SU-DHL-6 (cell line): Measurements from ENCODE around the gene MED15.

Source experiments
- H2AFZ ChIP-seq: fragments of 200-600 bp; sonication (generic); 2 replicates; pipeline ENCODE4 v1.6.1; 2014; ENCODE audit warnings: low read depth, mild to moderate bottlenecking, moderate library complexity, mixed read lengths, antibody characterized with exemption, low read length; ENCODE audit not compliant: severe bottlenecking
- H3F3A ChIP-seq: fragments of 200-600 bp; shearing (Covaris generic); 2 replicates; pipeline ENCODE4 v1.6.0; 2016; ENCODE audit warnings: antibody characterized with exemption, mild to moderate bottlenecking; ENCODE audit not compliant: insufficient read depth
- H3K27ac ChIP-seq: fragments of 200-600 bp; sonication (generic); 2 replicates; pipeline ENCODE4 v1.5.1; 2016; ENCODE audit warnings: low read depth, mild to moderate bottlenecking, low read length, moderate library complexity, mixed read lengths
- H3K27me3 ChIP-seq: fragments of 200-600 bp; sonication (generic), shearing (Covaris generic); 2 replicates; pipeline ENCODE4 v1.6.0; 2014; ENCODE audit warnings: mild to moderate bottlenecking, low read length
- H3K36me3 ChIP-seq: fragments of 200-600 bp; sonication (generic); 2 replicates; pipeline ENCODE4 v1.6.1; 2014; ENCODE audit warnings: mild to moderate bottlenecking, low read length, mixed read lengths
- H3K4me2 ChIP-seq: fragments of 300-600, 200-600 bp; shearing (Covaris generic), sonication (generic); 2 replicates; pipeline ENCODE4 v1.6.0; 2014; ENCODE audit warnings: low read length, low read depth, mild to moderate bottlenecking; ENCODE audit not compliant: poor library complexity, severe bottlenecking
- H3K4me3 ChIP-seq: fragments of 200-600 bp; sonication (generic); 2 replicates; pipeline ENCODE4 v1.5.1; 2014; ENCODE audit warnings: antibody characterized with exemption, low read length, mild to moderate bottlenecking, mixed read lengths; ENCODE audit not compliant: insufficient read depth, poor library complexity, severe bottlenecking
- H3K79me2 ChIP-seq: fragments of 200-600 bp; sonication (generic); 2 replicates; pipeline ENCODE4 v1.6.1; 2014; ENCODE audit warnings: mild to moderate bottlenecking, low read length, moderate library complexity; ENCODE audit not compliant: insufficient read depth
- H3K9ac ChIP-seq: fragments of 200-600 bp; sonication (generic); 2 replicates; pipeline ENCODE4 v1.7.0; 2014; ENCODE audit warnings: mild to moderate bottlenecking, low read length
- H3K9me2 ChIP-seq: fragments of 200-600 bp; sonication (generic); replicated peaks from 2 replicates; pipeline ENCODE4 v1.6.1; 2014; ENCODE audit warnings: low read length; ENCODE audit not compliant: insufficient read depth
- H3K9me3 ChIP-seq: fragments of 200-600 bp; sonication (generic); 2 replicates; pipeline ENCODE4 v1.6.1; 2014; ENCODE audit warnings: low read length, mixed read lengths; ENCODE audit not compliant: insufficient read depth
- H4K20me1 ChIP-seq: fragments of 200-600 bp; sonication (generic); 2 replicates; pipeline ENCODE4 v1.6.1; 2014; ENCODE audit warnings: low read depth, mild to moderate bottlenecking, antibody characterized with exemption, low read length, moderate library complexity, mixed read lengths
- EZH2phosphoT487 ChIP-seq: fragments of 200-600 bp; sonication (generic), shearing (Covaris generic); conservative IDR thresholded peaks from 2 replicates; pipeline ENCODE4 v1.6.1; 2018; ENCODE audit warnings: mild to moderate bottlenecking, antibody characterized with exemption, low read length, moderate library complexity, mixed read lengths
- TF ChIP-seq, protein P1 (sequence below): fragments of 200-600 bp; sonication (generic); IDR thresholded peaks from one replicate; pipeline ENCODE4 v1.5.1; 2017; ENCODE audit warnings: antibody characterized with exemption, mild to moderate bottlenecking, low read length, moderate library complexity; ENCODE audit not compliant: insufficient read depth, poor library complexity, severe bottlenecking

MED15 gene

DNA sequence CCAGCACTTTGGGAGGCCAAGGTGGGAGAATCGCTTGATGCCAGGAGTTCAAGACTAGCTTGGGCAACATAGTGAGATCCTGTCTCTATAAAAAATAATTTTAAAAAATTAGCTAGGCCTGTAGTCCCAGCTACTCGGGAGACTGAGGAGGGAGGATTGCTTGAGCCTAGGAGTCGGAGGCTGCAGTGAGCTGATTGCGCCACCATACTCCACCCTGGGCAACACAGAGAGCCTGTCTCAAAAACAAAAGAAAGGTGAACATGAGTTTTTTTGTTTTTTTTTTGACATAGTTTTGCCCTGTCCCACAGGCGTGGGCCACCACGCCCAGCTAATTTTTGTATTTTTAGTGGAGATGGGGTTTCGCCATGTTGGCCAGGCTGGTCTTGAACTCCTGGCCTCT, 17.6 kb downstream of the MED15 start:
- Histone ChIP-seq H3K36me3 (no peaks in the 10 kb centered on the region), H2AFZ (no peak overlapping the region), H3F3A (no peaks in the 10 kb centered on the region), H4K20me1 (no peaks in the 10 kb centered on the region), H3K27me3 (no peaks in the 10 kb centered on the region), H3K4me3 (no peak overlapping the region), H3K9ac (no peak overlapping the region), H3K4me2 (no peak overlapping the region), H3K27ac (no peak overlapping the region), H3K9me2 (no peaks in the 10 kb centered on the region), H3K9me3 (no peaks in the 10 kb centered on the region), H3K79me2 (peaks cover 13% of the 10 kb centered on the region; the same call in 1 of the 2 replicates)
- TF ChIP-seq EZH2phosphoT487: no peak

DNA sequence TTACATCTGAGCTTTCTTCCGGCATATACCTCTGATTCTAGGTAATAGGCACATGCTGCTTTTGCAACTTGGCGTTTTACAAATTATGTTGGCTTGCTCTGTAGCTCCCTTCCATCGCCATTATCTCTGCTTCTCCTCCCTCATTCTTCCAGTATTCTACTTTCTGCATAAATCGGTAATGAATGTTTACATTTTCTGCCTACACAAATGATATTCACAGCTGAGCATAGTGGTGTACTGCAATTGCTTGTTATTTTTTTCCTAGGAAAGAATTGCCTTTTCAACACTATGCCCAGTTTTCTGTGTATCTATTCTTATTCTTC, 18.9 kb downstream of the MED15 start:
- Histone ChIP-seq H4K20me1 (no peaks in the 10 kb centered on the region), H3K9me2 (no peaks in the 10 kb centered on the region), H3K79me2 (peaks cover 16% of the 10 kb centered on the region; the same call in 1 of the 2 replicates), H3F3A (no peaks in the 10 kb centered on the region), H3K4me2 (no peak overlapping the region), H2AFZ (no peak overlapping the region), H3K9me3 (no peaks in the 10 kb centered on the region), H3K36me3 (no peaks in the 10 kb centered on the region), H3K27ac (no peak overlapping the region), H3K4me3 (no peak overlapping the region), H3K9ac (no peak overlapping the region), H3K27me3 (no peaks in the 10 kb centered on the region)
- no peak for TF ChIP-seq EZH2phosphoT487
- TF ChIP-seq, protein P1, sequence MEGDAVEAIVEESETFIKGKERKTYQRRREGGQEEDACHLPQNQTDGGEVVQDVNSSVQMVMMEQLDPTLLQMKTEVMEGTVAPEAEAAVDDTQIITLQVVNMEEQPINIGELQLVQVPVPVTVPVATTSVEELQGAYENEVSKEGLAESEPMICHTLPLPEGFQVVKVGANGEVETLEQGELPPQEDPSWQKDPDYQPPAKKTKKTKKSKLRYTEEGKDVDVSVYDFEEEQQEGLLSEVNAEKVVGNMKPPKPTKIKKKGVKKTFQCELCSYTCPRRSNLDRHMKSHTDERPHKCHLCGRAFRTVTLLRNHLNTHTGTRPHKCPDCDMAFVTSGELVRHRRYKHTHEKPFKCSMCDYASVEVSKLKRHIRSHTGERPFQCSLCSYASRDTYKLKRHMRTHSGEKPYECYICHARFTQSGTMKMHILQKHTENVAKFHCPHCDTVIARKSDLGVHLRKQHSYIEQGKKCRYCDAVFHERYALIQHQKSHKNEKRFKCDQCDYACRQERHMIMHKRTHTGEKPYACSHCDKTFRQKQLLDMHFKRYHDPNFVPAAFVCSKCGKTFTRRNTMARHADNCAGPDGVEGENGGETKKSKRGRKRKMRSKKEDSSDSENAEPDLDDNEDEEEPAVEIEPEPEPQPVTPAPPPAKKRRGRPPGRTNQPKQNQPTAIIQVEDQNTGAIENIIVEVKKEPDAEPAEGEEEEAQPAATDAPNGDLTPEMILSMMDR: no peak

DNA sequence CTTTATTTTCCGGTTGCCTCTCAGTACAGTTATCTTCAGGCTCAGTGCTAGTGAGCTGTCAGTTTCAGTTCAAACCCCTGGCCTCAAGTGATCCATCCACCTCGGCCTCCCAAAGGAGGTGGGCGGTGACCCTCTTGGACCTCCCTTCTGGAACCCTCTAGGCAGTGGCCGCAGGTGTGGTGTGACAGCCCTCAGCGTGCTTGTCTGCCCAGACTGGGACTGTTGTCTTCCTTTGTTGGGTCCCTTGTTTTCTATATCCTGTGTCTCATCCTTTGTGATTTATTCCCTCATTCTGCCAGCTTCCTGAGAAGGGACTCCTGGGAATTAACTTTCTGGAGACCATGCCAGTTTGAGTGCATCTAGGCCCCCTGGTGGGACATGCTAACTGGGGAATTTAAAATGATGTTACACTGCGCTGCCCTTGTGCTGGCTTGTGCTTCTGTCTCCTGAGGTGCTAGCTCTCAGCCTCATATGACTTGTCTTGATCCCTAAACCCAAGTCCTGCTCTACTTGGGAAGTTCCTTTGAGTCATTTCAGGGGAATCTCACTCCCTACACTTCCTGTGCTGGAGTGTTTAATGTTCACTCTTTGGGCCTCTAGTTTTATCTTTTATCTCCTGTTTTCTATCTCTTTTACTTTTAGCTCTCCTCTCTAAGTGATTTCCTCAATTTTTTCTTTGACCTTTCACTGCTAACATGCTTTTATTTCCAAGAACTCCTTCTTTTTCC, 19.4 kb downstream of the MED15 start:
- Histone ChIP-seq H3K36me3 (no peaks in the 10 kb centered on the region), H3K9me2 (no peaks in the 10 kb centered on the region), H3K27me3 (no peaks in the 10 kb centered on the region), H3K4me2 (no peak overlapping the region), H3K79me2 (peaks cover 16% of the 10 kb centered on the region; the same call in 1 of the 2 replicates), H3K4me3 (no peak overlapping the region), H4K20me1 (no peaks in the 10 kb centered on the region), H3F3A (no peaks in the 10 kb centered on the region), H3K9me3 (no peaks in the 10 kb centered on the region), H2AFZ (no peak overlapping the region), H3K27ac (no peak overlapping the region), H3K9ac (no peak overlapping the region)
- TF ChIP-seq, protein P1: no peak
- TF ChIP-seq EZH2phosphoT487: no peak

DNA sequence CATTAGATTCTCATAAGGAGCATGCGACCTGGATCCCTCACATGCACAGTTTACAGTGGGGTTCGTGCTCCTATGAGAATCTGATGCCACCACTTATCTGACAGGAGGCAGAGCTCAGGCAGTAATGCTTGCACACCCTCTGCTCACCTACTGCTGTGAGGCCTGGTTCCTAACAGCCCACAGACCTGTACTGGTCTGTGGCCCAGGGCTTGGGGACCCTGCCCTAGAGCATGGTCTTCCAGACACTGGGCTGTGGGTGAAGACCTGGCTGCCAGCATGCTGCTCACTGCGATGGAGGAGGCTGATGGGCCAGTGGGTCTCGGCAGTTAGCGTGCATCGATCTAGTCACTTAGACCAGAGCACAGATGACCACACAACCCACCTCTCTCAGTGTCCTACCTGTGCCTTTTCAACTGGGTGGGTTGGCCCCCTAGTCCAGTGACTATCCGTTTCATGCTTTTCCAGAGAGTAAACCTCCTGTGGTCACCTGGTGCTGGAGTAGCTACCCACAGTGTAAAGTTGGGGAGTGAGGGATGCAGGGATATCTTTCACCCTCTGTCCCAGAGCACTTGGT, 21.1 kb downstream of the MED15 start:
- Histone ChIP-seq H3K79me2 (peaks cover 8% of the 10 kb centered on the region; the same call in 1 of the 2 replicates), H3K4me3 (no peak overlapping the region), H2AFZ (no peak overlapping the region), H3K27me3 (no peaks in the 10 kb centered on the region), H3K9ac (no peak overlapping the region), H4K20me1 (no peaks in the 10 kb centered on the region), H3K9me2 (no peaks in the 10 kb centered on the region), H3K9me3 (no peaks in the 10 kb centered on the region), H3F3A (no peaks in the 10 kb centered on the region), H3K27ac (no peak overlapping the region), H3K36me3 (no peaks in the 10 kb centered on the region), H3K4me2 (no peak overlapping the region)
- TF ChIP-seq, protein P1: no peak
